Measurements from ENCODE around the gene MRPL12. TPM values are rescaled to one million over a fixed set of nuclear protein-coding genes. Genes with fewer than 3 reads are reported as not detected.

Gene MRPL12
- total and polyA plus RNA-seq, 2 of the 8 experiments (the other 6 are each of a cell fraction or from before 2014, with no cell fraction given) = 120 to 141 TPM

DNA sequence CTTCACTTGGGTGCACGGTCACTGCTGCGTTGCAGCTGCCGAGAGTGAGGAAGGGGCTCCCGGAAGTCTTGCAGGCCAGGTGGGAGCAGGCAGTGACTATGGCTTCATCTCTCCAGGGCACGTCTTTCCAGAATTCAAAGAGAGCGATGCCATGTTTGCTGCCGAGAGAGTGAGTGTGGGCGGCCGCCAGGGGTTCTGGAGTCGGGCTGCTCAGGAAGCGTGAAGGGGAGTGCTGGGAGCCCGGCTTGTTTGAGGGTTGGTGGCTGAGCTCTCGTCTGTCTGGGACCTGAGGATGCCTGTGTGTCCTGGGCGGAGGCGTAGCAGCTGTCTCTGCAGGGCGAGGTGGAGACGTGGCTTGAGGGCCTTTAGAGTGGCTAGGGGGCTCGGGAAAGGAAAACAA, 13.1 kb upstream of the MRPL12 start:
- H3K27me3 ChIP-seq (replicated peaks in 1 of 4; ENCODE audit: control insufficient read depth in 3 of 4, extremely low read depth in 1 of 4, insufficient read depth in 3 of 4, low read length in 3 of 4) = no peaks in the 10 kb centered on the region
- H3K56ac ChIP-seq (replicated peaks; ENCODE audit: insufficient read length, low read depth, low read length) = no peak overlapping the region
- TF ChIP-seq CBX5 (IDR thresholded peaks at IDR 0.05; ENCODE audit: low read depth, low read length) (no peak), TAF1 (IDR thresholded peaks at IDR 0.05; ENCODE audit: low read depth, low read length) (no peak), CBX8 (IDR thresholded peaks at IDR 0.05; ENCODE audit: borderline replicate concordance, low read depth, low read length) (no peak)
- H2BK12ac ChIP-seq (ENCODE audit: low read depth, low read length) = no peak overlapping the region
- H4K8ac ChIP-seq (ENCODE audit: extremely low read depth, insufficient read depth, low read length) = no peak overlapping the region
- peaks cover 0 to 12% of the 10 kb centered on the region in 2 experiments; a peak in 2 of 4 replicates for H3K79me2 ChIP-seq (ENCODE audit: control insufficient read depth in 1 of 2, insufficient read depth in 2 of 2, low read length in 2 of 2)
- no peak overlapping the region for H3K27ac ChIP-seq (ENCODE audit: low read depth, low read length)
- no peak overlapping the region for H2AFZ ChIP-seq (ENCODE audit: low read length)
- H4K5ac ChIP-seq (ENCODE audit: insufficient read length, low read depth, low read length) = no peak overlapping the region
- 94% methylated on average over 18 of the region's 18 CpGs; no CpG with 5 or more reads in 1 of the 2 experiments for WGBS, 2 experiments (ENCODE audit: extremely low coverage in 1 of 2, insufficient coverage in 1 of 2, insufficient read length in 1 of 2, insufficient replicate concordance in 2 of 2, low coverage in 1 of 2, low lambda C conversion rate in 2 of 2, missing lambda C conversion rate in 1 of 2)
- no peak overlapping the region for H3K9ac ChIP-seq (replicated peaks in 1 of 4; ENCODE audit: extremely low read depth in 1 of 4, low read depth in 3 of 4, low read length in 3 of 4)
- H2BK5ac ChIP-seq (ENCODE audit: low read depth, low read length) = no peak overlapping the region
- peaks cover 4 to 56% (median 28%) of the 10 kb centered on the region in 4 experiments; a peak in 6 of 8 replicates for H3K36me3 ChIP-seq (ENCODE audit: control insufficient read depth in 2 of 4, insufficient read depth in 4 of 4, low read length in 3 of 4)
- H3K4me2 ChIP-seq (ENCODE audit: insufficient read depth in 1 of 2, low read depth in 2 of 2, low read length in 2 of 2) = no peak overlapping the region
- no peak overlapping the region for H3K4me3 ChIP-seq (ENCODE audit: extremely low read depth in 1 of 4, insufficient read depth in 2 of 4, low read depth in 3 of 4, low read length in 4 of 4)
- no peak overlapping the region for H3K18ac ChIP-seq (ENCODE audit: extremely low read depth, low read length)
- CTCF ChIA-PET (ENCODE audit: partially characterized antibody) = interaction anchor here (1.0 to 1.4 kb wide), 3 partner anchors 11 to 19 kb away, joined by 3 to 4 read pairs (median 3); no protein-coding TSS in a partner anchor
- DNase-seq (ENCODE audit: low read depth in 1 of 2, low spot score in 2 of 2) (no peak), FAIRE-seq (no peak)
- H3K23ac ChIP-seq (ENCODE audit: insufficient read length) = no peak overlapping the region
- no peaks in the 10 kb centered on the region for H3K9me3 ChIP-seq (ENCODE audit: insufficient read depth in 2 of 2, low read depth in 1 of 2, low read length in 1 of 2)
- H2BK15ac ChIP-seq (ENCODE audit: low read length) = no peak overlapping the region
- no peaks in the 10 kb centered on the region for H3K23me2 ChIP-seq (ENCODE audit: low read depth, low read length)
- H3K4ac ChIP-seq (replicated peaks; ENCODE audit: insufficient read length, low read depth, low read length) = no peak overlapping the region
- peaks cover 5% of the 10 kb centered on the region for H3K79me1 ChIP-seq (ENCODE audit: low read depth, low read length)
- peaks cover 0 to 2% (median under 1%) of the 10 kb centered on the region in 4 experiments; a peak in 2 of 7 replicates for H3K4me1 ChIP-seq (replicated peaks in 1 of 4; ENCODE audit: control insufficient read depth in 3 of 4, insufficient read depth in 4 of 4, low read length in 3 of 4)
- H2BK120ac ChIP-seq (replicated peaks; ENCODE audit: low read depth, low read length) = no peak overlapping the region
- POLR2A ChIA-PET (ENCODE audit: partially characterized antibody) = interaction anchor here (0.7 to 28.4 kb wide), 4 partner anchors 8 to 22 kb away, joined by 3 to 436 read pairs (median 52); partner anchors contain the start of genes ARL16, HGS, MRPL12 and SLC25A10
- no peak overlapping the region for H2AK5ac ChIP-seq (ENCODE audit: low read depth, low read length)
- H4K91ac ChIP-seq (replicated peaks; ENCODE audit: insufficient read length, low read length) = no peak overlapping the region
- H2BK20ac ChIP-seq (ENCODE audit: low read length) = no peak overlapping the region
- peaks cover 0 to 25% of the 10 kb centered on the region in 2 experiments for H4K20me1 ChIP-seq (replicated peaks in 1 of 2; ENCODE audit: control insufficient read depth in 1 of 2, insufficient read depth in 2 of 2, low read length in 2 of 2)
- no peak overlapping the region for H3K14ac ChIP-seq (ENCODE audit: insufficient read length)
